GM23248 (cell line): ENCODE data around the gene ACADS.

Experiments
- EZH2 ChIP-seq: fragments of 200-600 bp; sonication (generic); IDR thresholded peaks from 2 replicates; pipeline ENCODE4 v1.6.1; 2018; ENCODE audit warnings: antibody characterized with exemption, mild to moderate bottlenecking; ENCODE audit not compliant: insufficient read depth, poor library complexity, severe bottlenecking
- EZH2phosphoT487 ChIP-seq: fragments of 200-600 bp; sonication (generic); IDR thresholded peaks from 2 replicates; pipeline ENCODE4 v1.6.1; 2018; ENCODE audit warnings: antibody characterized with exemption, moderate library complexity, mild to moderate bottlenecking, low read depth; ENCODE audit not compliant: insufficient read depth

DNA sequence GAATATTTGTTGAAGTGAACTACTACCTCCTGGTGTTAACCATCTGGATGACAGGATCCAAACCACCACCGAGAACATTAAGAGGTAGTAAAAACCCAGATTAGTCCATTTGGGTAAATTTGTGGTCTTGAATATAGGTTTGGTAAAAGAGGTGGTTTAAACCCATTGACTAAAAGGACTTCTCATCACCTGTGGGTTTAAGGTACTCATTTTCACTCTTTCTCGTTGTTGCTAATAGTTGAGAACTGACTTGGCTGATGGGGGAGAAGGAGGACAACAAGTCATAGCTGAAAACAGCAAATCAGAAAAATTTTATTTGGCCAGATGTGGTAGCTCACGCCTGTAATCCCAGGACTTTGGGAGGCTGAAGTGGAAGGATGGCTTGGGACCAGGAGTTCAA is 59.2 kb downstream of the ACADS start:
- TF ChIP-seq EZH2: no peak
- TF ChIP-seq EZH2phosphoT487: no peak
